Measurements from ENCODE around the gene SPOCK3. TPM values are rescaled to one million over a fixed set of nuclear protein-coding genes. Genes with fewer than 3 reads are reported as not detected.

SPOCK3 gene
- total and polyA plus RNA-seq, 2 of the 13 experiments (the other 11 are each of a cell fraction or from before 2014, with no cell fraction given), result not detected

- TF ChIP-seq NFE2 (CRISPR knock-in tag; IDR thresholded peaks at IDR 0.05), result no peak
- no peak for TF ChIP-seq BORCS8-MEF2B (CRISPR knock-in tag; IDR thresholded peaks at IDR 0.05)
- TF ChIP-seq HOXA7 (CRISPR knock-in tag; IDR thresholded peaks at IDR 0.05), result no peak
- no peak for TF ChIP-seq RNF219 (CRISPR knock-in tag; IDR thresholded peaks at IDR 0.05)
- TF ChIP-seq ATAD3A (CRISPR knock-in tag; IDR thresholded peaks at IDR 0.05), result no peak
- no peak for TF ChIP-seq FLYWCH1 (CRISPR knock-in tag; IDR thresholded peaks at IDR 0.05)
- no peak for TF ChIP-seq NFATC3 (CRISPR knock-in tag; IDR thresholded peaks at IDR 0.05)
- no peak for TF ChIP-seq HOXA3 (CRISPR knock-in tag; IDR thresholded peaks at IDR 0.05)
These were observed 330.9 kb downstream of the SPOCK3 start (continued) for GRCh38 chr4:166903408-166903807.

- no peaks in the 10 kb centered on the region for H3K79me2 ChIP-seq (ENCODE audit: insufficient read depth, low read length)
- H3K4me1 ChIP-seq (ENCODE audit: insufficient read depth, low read length), result no peaks in the 10 kb centered on the region
- no peaks in the 10 kb centered on the region for H4K20me1 ChIP-seq (ENCODE audit: insufficient read depth, low read length)
- FAIRE-seq (no peak), DNase-seq (ENCODE audit: low spot score) (no peak), ATAC-seq (no peak)
- TF ChIP-seq ZFP36L1 (CRISPR knock-in tag; IDR thresholded peaks at IDR 0.05), result no peak
- no peak for TF ChIP-seq ZNF460 (CRISPR knock-in tag; IDR thresholded peaks at IDR 0.05; ENCODE audit: borderline replicate concordance)
- TF ChIP-seq TFDP1 (CRISPR knock-in tag; IDR thresholded peaks at IDR 0.05; ENCODE audit: borderline replicate concordance), result no peak
- TF ChIP-seq TBX2 (CRISPR knock-in tag; IDR thresholded peaks at IDR 0.05; ENCODE audit: borderline replicate concordance), result no peak
- no peak for TF ChIP-seq ZKSCAN1 (IDR thresholded peaks at IDR 0.05; ENCODE audit: low read length)
- no peak for TF ChIP-seq MLLT10 (CRISPR knock-in tag; IDR thresholded peaks at IDR 0.05)
- TF ChIP-seq MTERF4 (CRISPR knock-in tag; IDR thresholded peaks at IDR 0.05), result no peak
- no peak overlapping the region for H3K27ac ChIP-seq (ENCODE audit: extremely low read length, insufficient read depth, low read length)
- H3K4me2 ChIP-seq (ENCODE audit: low read depth, low read length), result no peak overlapping the region
- BruUV-seq (replicated peaks), result no TSS peak
- H2AFZ ChIP-seq (ENCODE audit: low read length), result no peak overlapping the region
- H3K36me3 ChIP-seq (replicated peaks in 1 of 2; ENCODE audit: control insufficient read depth in 1 of 2, insufficient read depth in 2 of 2, low read length in 2 of 2), result no peaks in the 10 kb centered on the region
- no peaks in the 10 kb centered on the region for H3K27me3 ChIP-seq (ENCODE audit: control insufficient read depth in 1 of 2, insufficient read depth in 2 of 2, low read length in 2 of 2)
- ChIA-PET CTCF (ENCODE audit: low intra/inter-chr PET ratio, low total read pairs) (no interaction called here), POLR2A (no interaction called here)
- no peak overlapping the region for H3K4me3 ChIP-seq (replicated peaks in 1 of 3; ENCODE audit: insufficient read depth in 1 of 3, low read depth in 2 of 3, low read length in 3 of 3)
- H3K9ac ChIP-seq (ENCODE audit: insufficient read depth, low read depth, low read length), result no peak overlapping the region
- no peaks in the 10 kb centered on the region for H3K9me3 ChIP-seq (ENCODE audit: low read length)
- in situ Hi-C loops (cut with HindIII; ENCODE audit: extremely low pct_ligation_motif_present, low pct_unique_long_range_greater_than_20kb) (no loop called here), intact Hi-C loops (cut with micrococcal nuclease; ENCODE audit: unreplicated experiment) (loop anchor here (5.0 kb wide), 1 partner anchor 781 kb away; no protein-coding TSS in a partner anchor)
- 0% methylated on average over 1 of the region's 1 CpG for WGBS (ENCODE audit: low lambda C conversion rate)
These were observed 331.4 kb downstream of the SPOCK3 start for GRCh38 chr4:166902941-166903340.
